HEK293T (cell line): Measurements from ENCODE around the gene TECTA.

ENCODE experiments used
- ARNT ChIP-seq: fragments of 450-650 bp; IDR thresholded peaks from 2 replicates; pipeline ENCODE4 v1.6.1; 2017; ENCODE audit warnings: mild to moderate bottlenecking
- BHLHE40 ChIP-seq: fragments of 450-650 bp; IDR thresholded peaks from 2 replicates; pipeline ENCODE4 v1.6.1; 2016; ENCODE audit warnings: mild to moderate bottlenecking, moderate library complexity, borderline replicate concordance
- ELF4 ChIP-seq: fragments of 450-650 bp; IDR thresholded peaks from 2 replicates; pipeline ENCODE4 v1.6.1; 2017; ENCODE audit warnings: antibody characterized with exemption
- FOXA1 ChIP-seq: fragments of 450-650 bp; IDR thresholded peaks from 2 replicates; pipeline ENCODE4 v1.6.1; 2016; ENCODE audit warnings: mild to moderate bottlenecking
- FOXK2 ChIP-seq: fragments of 450-650 bp; IDR thresholded peaks from 2 replicates; pipeline ENCODE4 v1.6.1; 2016; ENCODE audit warnings: mild to moderate bottlenecking
- FOXM1 ChIP-seq: fragments of 450-650 bp; IDR thresholded peaks from 2 replicates; pipeline ENCODE4 v1.6.1; 2017; ENCODE audit warnings: mild to moderate bottlenecking, borderline replicate concordance
- HDGF ChIP-seq: fragments of 450-650 bp; IDR thresholded peaks from 2 replicates; pipeline ENCODE4 v1.6.1; 2017; ENCODE audit warnings: antibody characterized with exemption, borderline replicate concordance
- L3MBTL2 ChIP-seq: fragments of 450-650 bp; conservative IDR thresholded peaks from 2 replicates; pipeline ENCODE4 v1.6.1; 2016; ENCODE audit warnings: mild to moderate bottlenecking
- LEF1 ChIP-seq: fragments of 450-650 bp; IDR thresholded peaks from 2 replicates; pipeline ENCODE4 v1.6.1; 2017; ENCODE audit warnings: mild to moderate bottlenecking, borderline replicate concordance
- PKNOX1 ChIP-seq: fragments of 450-650 bp; IDR thresholded peaks from 2 replicates; pipeline ENCODE4 v1.6.1; 2016
- SP1 ChIP-seq: fragments of 450-650 bp; IDR thresholded peaks from 2 replicates; pipeline ENCODE4 v1.6.1; 2017
- SUZ12 ChIP-seq: fragments of 450-650 bp; IDR thresholded peaks from 2 replicates; pipeline ENCODE4 v1.6.1; 2016; ENCODE audit warnings: mild to moderate bottlenecking
- ZNF384 ChIP-seq: fragments of 450-650 bp; IDR thresholded peaks from 2 replicates; pipeline ENCODE4 v1.6.1; 2016

GRCh38 chr11:121113611-121114010 lies 12.6 kb downstream of the TECTA start:
- no peak for TF ChIP-seq ZNF384
- TF ChIP-seq SP1, result no peak
- TF ChIP-seq ARNT, result no peak
- TF ChIP-seq ELF4, result no peak
- no peak for TF ChIP-seq HDGF
- TF ChIP-seq LEF1, result no peak
- TF ChIP-seq PKNOX1, result no peak
- TF ChIP-seq FOXM1, result no peak
- TF ChIP-seq L3MBTL2, result no peak
- TF ChIP-seq FOXA1, result no peak
- TF ChIP-seq SUZ12, result no peak
- no peak for TF ChIP-seq BHLHE40
- no peak for TF ChIP-seq FOXK2
